Right lobe of liver (tissue), 6 donors: ENCODE data around the gene ATF7IP. TPM values are rescaled to one million over a fixed set of nuclear protein-coding genes. Genes with fewer than 3 reads are reported as not detected.

Source experiments
- ATAC-seq, 4 donors: fragments of 200-7000 bp; cut with Tn5 transposase; one replicate each; pipeline ENCODE4 v1.9.1; 2020; ENCODE audit warnings: mild to moderate bottlenecking in 4 of 4, moderate library complexity in 4 of 4
- DNase-seq, 3 donors: peaks; one replicate each; pipeline ENCODE4 v3.0.0-alpha.2; 2020
- H3K27ac ChIP-seq, 3 donors: fragments of 200-600 bp; one replicate each; pipeline ENCODE4 v1.8.0; 2022
- H3K27me3 ChIP-seq, 2 donors: fragments of 200-600 bp; one replicate each; pipeline ENCODE4 v1.8.0; 2022
- H3K36me3 ChIP-seq, 4 donors: fragments of 200-600 bp; sonication (generic) in 1 of 4; one replicate each; pipeline versions ENCODE4 v1.5.1 to v1.8.0; 2017 to 2022; ENCODE audit warnings: control low read depth in 1 of 4
- H3K4me1 ChIP-seq, 4 donors: fragments of 200-600 bp; sonication (generic) in 1 of 4; one replicate each; pipeline versions ENCODE4 v1.5.1 to v1.8.0; 2017 to 2022; ENCODE audit warnings: control low read depth in 1 of 4
- H3K4me3 ChIP-seq, 3 donors: fragments of 200-600 bp; one replicate each; pipeline ENCODE4 v1.8.0; 2022
- H3K9me3 ChIP-seq, 4 donors: fragments of 200-600 bp; sonication (generic) in 1 of 4; one replicate each; pipeline versions ENCODE4 v1.5.1 to v1.8.0; 2017 to 2022; ENCODE audit warnings: control low read depth in 1 of 4
- CTCF ChIP-seq, 4 donors: fragments of 200-600 bp in 3 of 4; fragments of 450-650 bp in 1 of 4; IDR thresholded peaks; one replicate each; pipeline versions ENCODE4 v1.5.1 to v1.8.0; 2016 to 2022; ENCODE audit warnings: antibody characterized with exemption in 4 of 4, mild to moderate bottlenecking in 2 of 4
- POLR2A ChIP-seq: fragments of 450-650 bp; IDR thresholded peaks from one replicate; pipeline ENCODE4 v1.6.1; 2017; ENCODE audit warnings: antibody characterized with exemption, mild to moderate bottlenecking
- WGBS: methylation state at CpG from one replicate; pipeline ENCODE4 v1.1.6; 2018; ENCODE audit warnings: low coverage, low lambda C conversion rate; ENCODE audit not compliant: insufficient coverage; ENCODE audit errors: missing lambda C conversion rate; 5-methylcytosine and 5-hydroxymethylcytosine counted together
- intact Hi-C, 2 donors: fragments of 100-400 bp; cut with DNase I; formaldehyde crosslinking; loops; one replicate each; pipeline versions ENCODE4 v1.11.2 to v1.14.1; 2022
- total RNA-seq, 6 experiments: library from RNA; depleted of rRNA in 2 of 6; stranded (reverse); fragments of >200 nt in 2 of 6; fragmentation: NEBNext Ultra II Directional in 3 of 6; extraction: Animal tissue kit (Norgen Biotek cat#: 25700) in 3 of 6; gene quantifications; one replicate each; pipeline versions ENCODE4 v1.1.0 to v1.2.4, GENCODE V29; 2016 to 2023
- donor health status: DM: no; HTN: yes; CAD: no.
- donor health status: DM: no; HTN: no; CAD: no.
- donor health status: DM: no; HTN: no; CAD: no.
- donor health status: DM: no; HTN: yes; CAD: no.
- donor health status: DM: no; HTN: yes; CAD: no.

The ATF7IP gene
- total RNA-seq, 6 experiments from 2014 or later, result 17.5 to 33.6 (median 27.4) TPM

DNA sequence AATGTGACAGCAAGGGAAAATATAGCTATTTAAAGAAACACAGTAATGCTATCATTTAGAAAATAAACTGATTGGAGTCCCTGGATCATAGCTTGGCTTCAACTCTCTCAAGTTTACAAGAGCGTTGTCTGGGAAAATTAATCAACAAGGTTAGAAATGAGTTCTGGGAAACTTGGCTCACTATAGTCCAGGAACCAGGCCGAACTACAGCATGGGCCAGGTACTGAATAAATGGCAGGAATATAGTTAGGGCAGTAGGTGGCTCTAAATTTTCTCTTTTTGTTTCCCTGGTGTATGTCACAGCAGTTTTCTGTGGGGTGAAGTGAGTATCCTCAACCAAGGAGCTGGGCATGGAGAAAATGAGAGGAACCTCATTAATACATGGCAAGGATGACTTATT lies 129.8 kb downstream of the ATF7IP start:
- Histone ChIP-seq H3K9me3 (no peaks in the 10 kb centered on the region), H3K27ac (no peak overlapping the region), H3K36me3 (peaks cover 3 to 41% (median 18%) of the 10 kb centered on the region in 4 donors), H3K4me1 (no peaks in the 10 kb centered on the region), H3K4me3 (no peak overlapping the region), H3K27me3 (no peaks in the 10 kb centered on the region)
- TF ChIP-seq POLR2A, result no peak
- TF ChIP-seq CTCF (IDR thresholded peaks at IDR 0.05), result no peak
- intact Hi-C loops, result no loop called here
- DNase-seq, result no peak
- ATAC-seq, result no peak
- 85% methylated on average over 2 of the region's 2 CpGs for WGBS

DNA sequence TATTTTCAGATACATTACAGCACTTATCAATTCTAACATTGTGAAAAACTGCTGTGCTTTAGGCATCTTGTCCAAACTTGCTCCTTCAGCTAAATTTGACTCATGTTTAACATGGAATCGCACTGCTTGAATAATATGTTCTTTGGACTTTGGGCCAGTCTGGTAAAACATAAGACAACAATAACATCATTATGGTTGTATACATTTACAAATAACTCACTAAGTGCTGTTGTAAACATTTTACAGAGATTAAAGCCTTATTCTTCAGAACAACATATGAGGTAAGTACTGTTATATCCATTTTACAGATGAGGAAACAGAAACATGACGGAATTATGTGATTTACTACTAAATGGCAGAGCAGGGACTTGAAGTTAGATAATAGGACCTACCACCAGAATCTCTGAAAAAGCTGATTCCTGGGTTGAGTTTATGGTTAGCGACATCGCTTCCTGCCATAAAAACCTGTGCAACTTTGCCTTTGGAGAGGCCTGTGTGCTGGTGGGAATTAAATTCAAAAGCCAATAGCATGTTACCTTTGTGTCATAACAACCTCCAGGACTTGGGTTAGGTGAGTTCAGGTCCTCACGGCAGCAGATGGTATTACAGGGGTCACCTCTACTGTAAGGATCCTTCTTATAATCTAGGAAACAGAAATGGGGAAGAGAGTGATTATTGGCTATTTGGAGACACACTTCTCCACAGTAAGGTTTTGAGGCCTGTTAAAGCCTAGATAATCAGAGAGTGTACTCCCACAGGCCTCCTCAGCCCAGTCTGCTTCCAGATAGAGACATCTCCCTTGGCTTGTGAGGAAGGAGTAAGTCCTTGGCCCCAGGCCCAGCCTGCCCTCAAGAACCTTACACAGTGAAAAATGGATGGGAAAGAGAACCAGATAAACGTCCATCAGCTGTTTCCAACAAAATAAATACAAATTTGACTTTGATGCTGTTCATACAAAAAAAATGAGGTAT lies 140.4 kb downstream of the ATF7IP start:
- no peak overlapping the region for H3K4me3 ChIP-seq
- no peaks in the 10 kb centered on the region for H3K27me3 ChIP-seq
- H3K9me3 ChIP-seq, result no peaks in the 10 kb centered on the region
- intact Hi-C loops, result no loop called here
- no peaks in the 10 kb centered on the region for H3K4me1 ChIP-seq
- no peak overlapping the region for H3K27ac ChIP-seq
- 88% methylated on average over 6 of the region's 6 CpGs for WGBS
- TF ChIP-seq CTCF (IDR thresholded peaks at IDR 0.05), result no peak
- peaks cover 0 to 7% (median 5%) of the 10 kb centered on the region in 4 donors for H3K36me3 ChIP-seq
- ATAC-seq (no peak), DNase-seq (no peak)

DNA sequence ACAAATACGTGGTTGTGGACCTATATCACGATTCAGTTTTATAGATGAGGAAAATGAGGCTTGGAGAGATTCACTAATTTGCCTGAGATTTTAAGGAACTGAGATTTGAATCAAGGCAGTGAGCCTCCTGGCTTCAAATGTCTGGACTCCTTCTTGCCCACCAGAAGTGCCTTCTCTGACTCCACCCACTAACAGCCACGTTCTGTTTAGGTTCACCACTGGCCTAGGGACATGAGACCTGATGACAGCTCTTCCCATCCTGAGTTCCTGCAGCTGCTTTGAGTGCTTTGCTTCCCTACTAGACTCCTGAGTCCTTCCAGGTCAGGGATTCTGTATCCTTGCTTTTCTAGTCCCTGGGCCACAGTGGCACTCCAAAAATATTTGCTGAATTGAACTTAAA lies 145.1 kb downstream of the ATF7IP start:
- Histone ChIP-seq H3K36me3 (peaks cover 0 to under 1% (median 0%) of the 10 kb centered on the region in 4 donors), H3K27ac (no peak overlapping the region), H3K9me3 (no peaks in the 10 kb centered on the region), H3K4me1 (no peaks in the 10 kb centered on the region), H3K4me3 (no peak overlapping the region), H3K27me3 (no peaks in the 10 kb centered on the region)
- 56% methylated on average over 3 of the region's 3 CpGs for WGBS
- ATAC-seq (no peak), DNase-seq (no peak)
- no peak for TF ChIP-seq POLR2A
- intact Hi-C loops, result no loop called here

- Histone ChIP-seq H3K36me3 (no peaks in the 10 kb centered on the region), H3K4me1 (no peaks in the 10 kb centered on the region), H3K4me3 (no peak overlapping the region), H3K27me3 (no peaks in the 10 kb centered on the region), H3K27ac (no peak overlapping the region), H3K9me3 (no peaks in the 10 kb centered on the region)
- intact Hi-C loops, result no loop called here
- 37% methylated on average over 4 of the region's 4 CpGs for WGBS
- no peak for TF ChIP-seq POLR2A
- TF ChIP-seq CTCF (IDR thresholded peaks at IDR 0.05), result peak; percentile 46 to 57 (median 47)
- ATAC-seq (peak; percentile 64 to 87 (median 78)), DNase-seq (no peak)
Observed at GRCh38 chr12:14514154-14514842, 148.8 kb downstream of the ATF7IP start.

GRCh38 chr12:14514946-14515345 lies 149.5 kb downstream of the ATF7IP start:
- no peaks in the 10 kb centered on the region for H3K9me3 ChIP-seq
- no peaks in the 10 kb centered on the region for H3K27me3 ChIP-seq
- no peaks in the 10 kb centered on the region for H3K36me3 ChIP-seq
- no peak overlapping the region for H3K27ac ChIP-seq
- TF ChIP-seq POLR2A, result no peak
- no peak for TF ChIP-seq CTCF (IDR thresholded peaks at IDR 0.05)
- WGBS, result 58% methylated on average over 1 of the region's 1 CpG
- H3K4me3 ChIP-seq, result no peak overlapping the region
- intact Hi-C loops, result no loop called here
- no peak for DNase-seq
- H3K4me1 ChIP-seq, result no peaks in the 10 kb centered on the region
- ATAC-seq, result no peak
